G401.6 (cell line): ENCODE data around the gene RECQL.
"Not testable (repeated sequence)": the region's sequence is repeated elsewhere in the genome, so short reads cannot be mapped to it uniquely, and the experiment has no call there.

Experiments used
- FAIRE-seq: peaks from 2 replicates; lab custom pipeline; 2012; peaks lifted over from hg19 to GRCh38; lab: Jason Lieb, UNC

RECQL gene

GRCh38 chr12:21419009-21419699 lies 82.3 kb downstream of the RECQL start:
- not testable (repeated sequence) for FAIRE-seq
